Endodermal cell (in vitro differentiated cells): Measurements from ENCODE around the gene GPD2. TPM values are rescaled to one million over a fixed set of nuclear protein-coding genes. Genes with fewer than 3 reads are reported as not detected.

ENCODE experiments used
- DNase-seq: peaks from one replicate; pipeline ENCODE4 v3.0.0-alpha.2; 2017
- H3K27ac ChIP-seq: 2 replicates; pipeline ENCODE4 v1.5.1; 2013; ENCODE audit warnings: mild to moderate bottlenecking, low read depth, low read length, moderate library complexity
- H3K27me3 ChIP-seq: 2 replicates; pipeline ENCODE4 v1.6.1; 2013; ENCODE audit warnings: mild to moderate bottlenecking, low read length, moderate library complexity; ENCODE audit not compliant: insufficient read depth, control insufficient read depth, poor library complexity, severe bottlenecking
- H3K36me3 ChIP-seq: 2 replicates; pipeline ENCODE4 v1.7.0; 2013; ENCODE audit warnings: mild to moderate bottlenecking, low read length, moderate library complexity; ENCODE audit not compliant: control insufficient read depth, insufficient read depth
- H3K4me1 ChIP-seq: one replicate; pipeline ENCODE4 v1.7.0; 2013; ENCODE audit warnings: low read length; ENCODE audit not compliant: control insufficient read depth, insufficient read depth
- H3K4me3 ChIP-seq: 2 replicates; pipeline ENCODE4 v1.5.1; 2013; ENCODE audit warnings: mild to moderate bottlenecking, low read length, moderate library complexity
- H3K9ac ChIP-seq: 2 replicates; pipeline ENCODE4 v1.6.1; 2013; ENCODE audit warnings: mild to moderate bottlenecking, low read length, moderate library complexity; ENCODE audit not compliant: poor library complexity, severe bottlenecking; ENCODE audit errors: extremely low read depth
- H3K9me3 ChIP-seq: 2 replicates; pipeline ENCODE4 v1.6.1; 2013; ENCODE audit warnings: mild to moderate bottlenecking, low read length, moderate library complexity; ENCODE audit not compliant: control insufficient read depth
- H3K27ac Mint-ChIP-seq: 2 replicates; pipeline ENCODE4 v1.8.0; 2020; ENCODE audit warnings: mixed read lengths
- H3K27me3 Mint-ChIP-seq: 2 replicates; pipeline ENCODE4 v1.8.0; 2021; ENCODE audit warnings: mild to moderate bottlenecking, mixed read lengths; ENCODE audit not compliant: insufficient read depth
- H3K36me3 Mint-ChIP-seq: 2 replicates; pipeline ENCODE4 v1.8.0; 2020; ENCODE audit warnings: low read depth, mixed read lengths
- H3K4me1 Mint-ChIP-seq: 2 replicates; pipeline ENCODE4 v1.8.0; 2020; ENCODE audit warnings: mixed read lengths
- H3K4me3 Mint-ChIP-seq: 2 replicates; pipeline ENCODE4 v1.8.0; 2020; ENCODE audit warnings: mild to moderate bottlenecking, moderate library complexity, mixed read lengths
- H3K9me3 Mint-ChIP-seq: 2 replicates; pipeline ENCODE4 v1.8.0; 2020; ENCODE audit warnings: mild to moderate bottlenecking, mixed read lengths
- CTCF ChIP-seq: fragments of 200-600 bp; sonication (generic); conservative IDR thresholded peaks from 2 replicates; pipeline ENCODE4 v1.5.0; 2021; ENCODE audit warnings: antibody characterized with exemption, mild to moderate bottlenecking
- WGBS, 2 experiments: methylation state at CpG; one replicate each; pipeline versions ENCODE4 v1.1.5 to v1.1.7; 2013; ENCODE audit warnings: missing lambda C conversion rate in 2 of 2, mixed read lengths in 1 of 2; ENCODE audit not compliant: insufficient coverage in 1 of 2, insufficient read length in 1 of 2; 5-methylcytosine and 5-hydroxymethylcytosine counted together
- total RNA-seq, 2 donors: library from RNA; stranded (reverse); fragmentation: NEBNext Ultra II Directional in 1 of 2; extraction: Animal tissue kit (Norgen Biotek cat#: 25700) in 1 of 2; gene quantifications; 2 replicates in 1 of 2; 3 replicates in 1 of 2; pipeline ENCODE4 v1.2.1, GENCODE V29; 2021

Gene GPD2
- total RNA-seq, 2 donors from 2014 or later: 51.7 to 64.6 TPM

- no peaks in the 10 kb centered on the region for H3K9me3 ChIP-seq
- no peak overlapping the region for H3K27ac ChIP-seq
- Mint-ChIP-seq H3K27me3 (peaks cover 7% of the 10 kb centered on the region), H3K9me3 (no peaks in the 10 kb centered on the region), H3K4me3 (no peak overlapping the region), H3K36me3 (peaks cover 3% of the 10 kb centered on the region), H3K27ac (no peak overlapping the region), H3K4me1 (peaks cover 29% of the 10 kb centered on the region)
- no peaks in the 10 kb centered on the region for H3K4me1 ChIP-seq
- 93 to 100% methylated on average over 1 to 2 of the region's 2 CpGs for WGBS, 2 experiments
- no peak for TF ChIP-seq CTCF
- H3K4me3 ChIP-seq: no peak overlapping the region
- H3K36me3 ChIP-seq: no peaks in the 10 kb centered on the region
- no peak for DNase-seq
- no peak overlapping the region for H3K9ac ChIP-seq
- peaks cover 18% of the 10 kb centered on the region for H3K27me3 ChIP-seq
These were observed 50.4 kb downstream of the GPD2 start for GRCh38 chr2:156486614-156487013.

GRCh38 chr2:156489195-156489594 lies 53.0 kb downstream of the GPD2 start:
- Histone ChIP-seq H3K36me3 (no peaks in the 10 kb centered on the region), H3K9me3 (no peaks in the 10 kb centered on the region), H3K27ac (no peak overlapping the region), H3K4me1 (no peaks in the 10 kb centered on the region), H3K9ac (no peak overlapping the region), H3K27me3 (peaks cover 41% of the 10 kb centered on the region), H3K4me3 (no peak overlapping the region)
- 90 to 100% methylated on average over 1 of the region's 1 CpG for WGBS, 2 experiments
- peaks cover 15% of the 10 kb centered on the region for H3K4me1 Mint-ChIP-seq
- H3K36me3 Mint-ChIP-seq: peaks cover 3% of the 10 kb centered on the region
- peaks cover 22% of the 10 kb centered on the region for H3K27me3 Mint-ChIP-seq
- H3K9me3 Mint-ChIP-seq: no peaks in the 10 kb centered on the region
- H3K4me3 Mint-ChIP-seq: no peak overlapping the region
- H3K27ac Mint-ChIP-seq: no peak overlapping the region
- no peak for TF ChIP-seq CTCF
- DNase-seq: no peak

GRCh38 chr2:156489750-156490465 lies 53.7 kb downstream of the GPD2 start:
- H3K36me3 ChIP-seq: no peaks in the 10 kb centered on the region
- DNase-seq: no peak
- Mint-ChIP-seq H3K9me3 (no peaks in the 10 kb centered on the region), H3K4me1 (peaks cover 18% of the 10 kb centered on the region), H3K4me3 (no peak overlapping the region), H3K27me3 (peaks cover 22% of the 10 kb centered on the region), H3K27ac (no peak overlapping the region), H3K36me3 (peaks cover under 1% of the 10 kb centered on the region)
- no peak for TF ChIP-seq CTCF
- H3K27me3 ChIP-seq: peaks cover 41% of the 10 kb centered on the region
- no peak overlapping the region for H3K4me3 ChIP-seq
- H3K9ac ChIP-seq: no peak overlapping the region
- WGBS, 2 experiments: 95% methylated on average over 4 of the region's 6 CpGs; no CpG with 5 or more reads in 1 of the 2 experiments
- H3K27ac ChIP-seq: no peak overlapping the region
- H3K9me3 ChIP-seq: no peaks in the 10 kb centered on the region
- no peaks in the 10 kb centered on the region for H3K4me1 ChIP-seq
